NCI-H2171 treated with DMSO at 0.1 percent for 48 hours (cell line): Measurements from ENCODE around the gene RAD51B.

Experiments
- DNase-seq: peaks from one replicate; lab custom pipeline; 2025; lab: John Stamatoyannopoulos, UW

RAD51B gene

DNA sequence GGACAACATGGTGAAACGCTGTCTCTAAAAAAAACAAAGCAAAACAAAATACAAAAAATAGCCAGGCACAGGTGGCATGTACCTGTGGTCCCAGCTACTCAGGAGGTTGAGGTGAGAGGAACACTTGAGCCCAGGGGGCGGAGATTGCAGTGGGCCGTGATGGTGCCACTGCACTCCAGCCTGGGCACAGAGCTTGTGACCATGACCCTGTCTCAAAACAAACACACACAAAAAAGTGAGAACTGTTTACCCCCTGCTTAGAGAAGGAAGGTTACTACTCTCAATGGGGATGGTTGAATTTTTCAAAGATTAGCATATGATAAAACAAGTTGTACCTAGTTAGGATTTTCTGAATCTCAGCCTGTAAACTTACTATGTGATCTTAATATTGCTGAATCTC lies 905.3 kb downstream of the RAD51B start:
- DNase-seq = no peak

DNA sequence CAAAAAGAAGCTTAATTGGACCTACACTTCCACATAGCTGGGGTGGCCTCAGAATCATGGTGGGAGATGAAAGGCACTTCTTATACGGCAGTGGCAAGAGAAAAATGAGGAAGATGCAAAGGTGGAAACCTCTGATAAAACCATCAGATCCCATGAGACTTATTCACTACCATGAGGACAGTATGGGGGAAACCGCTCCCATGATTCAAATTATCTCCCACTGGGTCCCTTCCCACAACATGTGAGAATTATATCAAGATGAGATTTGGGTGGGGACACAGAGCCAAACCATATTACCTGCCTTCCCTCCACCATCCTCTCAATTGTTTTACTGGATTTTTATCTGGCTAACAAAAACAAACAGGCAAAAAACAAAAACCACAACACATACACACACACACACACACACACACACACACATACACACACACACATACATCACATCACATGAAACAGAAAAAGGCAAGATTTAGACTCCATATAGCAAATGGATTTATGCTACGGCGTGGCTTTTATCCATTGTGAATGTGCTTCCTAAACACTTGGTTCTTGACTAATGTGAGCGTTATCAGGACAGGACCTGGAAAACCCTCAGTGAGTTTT lies 906.6 kb downstream of the RAD51B start:
- DNase-seq = no peak

DNA sequence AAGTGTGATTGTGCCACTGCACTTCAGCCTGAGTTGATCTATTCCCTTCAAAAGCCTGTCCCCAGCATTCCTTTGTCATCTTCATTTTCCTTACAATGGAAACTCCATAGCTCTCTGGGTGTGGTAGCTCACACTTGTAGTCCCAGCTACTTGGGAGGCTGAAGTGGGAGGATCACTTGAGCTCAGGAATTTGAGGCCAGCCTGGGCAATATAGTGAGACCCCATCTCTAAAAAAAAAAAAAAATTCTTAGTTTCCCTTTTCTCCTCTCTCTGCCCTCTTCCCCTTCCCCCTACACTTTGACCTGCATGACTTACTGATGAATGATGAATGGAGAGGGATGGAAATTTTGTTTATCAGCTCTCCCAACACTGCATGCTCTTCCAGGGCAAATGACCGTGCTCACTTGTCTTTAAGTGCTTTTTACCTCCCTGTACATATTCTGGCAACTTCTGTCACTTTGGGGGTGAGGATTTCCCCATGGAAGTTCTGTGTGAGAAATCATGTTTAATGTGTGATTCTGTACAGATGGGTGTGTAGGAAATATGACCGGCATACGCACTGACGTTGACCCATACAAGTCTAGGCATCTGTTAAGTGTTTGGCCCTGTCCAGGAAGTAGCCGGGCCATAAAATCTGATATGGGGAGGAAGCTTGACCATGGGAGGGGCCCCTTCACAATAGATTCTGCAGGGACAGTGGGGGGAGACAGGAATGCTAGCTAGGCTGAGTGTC lies 907.9 kb downstream of the RAD51B start:
- no peak for DNase-seq

DNA sequence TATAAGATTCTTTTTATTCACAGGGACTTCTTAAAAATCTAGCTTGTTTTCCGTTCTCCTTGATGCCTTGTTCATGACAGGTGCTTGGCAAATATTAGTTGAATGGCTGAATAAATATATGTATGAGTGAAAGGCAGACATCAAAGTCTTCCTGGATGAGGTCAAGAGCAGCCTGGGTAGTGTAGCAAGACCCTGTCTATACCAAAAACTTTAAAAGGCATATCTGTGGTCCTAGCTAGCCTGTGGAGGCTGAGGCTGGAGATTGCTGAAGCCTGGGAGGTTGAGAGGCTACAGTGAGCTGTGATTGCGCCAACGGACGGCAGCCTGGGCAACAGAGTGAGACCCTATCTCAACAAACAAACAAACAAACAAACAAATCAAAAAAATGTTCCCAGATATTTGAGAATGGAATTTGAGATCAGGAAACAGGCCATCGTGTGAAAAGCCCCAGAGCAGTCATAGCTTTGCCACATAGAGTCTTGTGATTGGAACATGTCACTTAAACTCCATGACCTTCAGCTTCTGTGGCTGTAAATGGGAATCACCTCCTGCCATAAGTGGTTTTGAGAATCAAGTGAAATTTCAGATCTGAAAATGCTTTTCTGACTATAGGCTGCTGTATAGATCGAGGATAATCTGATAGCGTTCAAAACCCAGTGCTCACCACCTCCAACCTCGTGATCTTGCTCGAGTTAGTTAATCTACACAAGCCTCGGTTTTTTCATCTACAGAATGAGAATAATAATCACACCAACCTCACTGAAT lies 908.9 kb downstream of the RAD51B start:
- no peak for DNase-seq

DNA sequence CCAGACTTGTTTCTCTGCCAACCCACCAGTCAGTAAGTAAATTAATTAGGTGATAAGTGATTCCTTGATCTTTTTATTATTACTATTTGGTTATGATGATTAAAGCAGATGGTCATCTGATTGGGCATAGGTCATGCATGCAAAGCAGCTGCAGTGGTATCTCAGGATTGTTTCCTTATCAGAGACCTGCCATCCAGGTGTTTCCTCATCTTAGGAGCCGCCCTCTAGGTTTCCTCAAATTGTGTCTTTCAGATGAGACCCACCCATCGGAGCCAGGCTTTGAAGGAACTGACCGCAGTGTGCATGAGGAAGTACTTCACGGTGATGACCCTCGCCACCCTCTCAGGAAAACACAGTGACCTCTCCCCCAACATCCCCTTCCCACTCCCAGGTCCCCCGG lies 910.0 kb downstream of the RAD51B start:
- DNase-seq = no peak

DNA sequence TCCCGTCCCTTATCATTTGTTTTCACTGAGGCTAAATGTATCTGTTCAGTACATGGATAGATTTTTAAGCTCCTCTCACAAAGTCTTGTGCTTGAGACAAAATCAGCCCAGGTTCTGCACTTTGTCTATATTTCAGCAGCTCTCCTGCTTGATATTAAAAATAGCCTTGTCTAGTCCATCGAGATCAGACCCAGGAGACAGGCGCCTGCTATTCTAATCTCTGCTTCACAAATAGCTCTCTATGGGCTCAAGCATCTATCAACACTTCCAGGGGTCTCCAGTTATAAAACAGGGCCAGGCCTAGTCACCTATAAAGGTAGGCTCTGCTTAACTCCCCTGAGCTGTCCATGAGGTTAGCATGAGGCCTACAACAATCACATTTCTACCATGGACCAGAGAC lies 910.8 kb downstream of the RAD51B start:
- DNase-seq = no peak

DNA sequence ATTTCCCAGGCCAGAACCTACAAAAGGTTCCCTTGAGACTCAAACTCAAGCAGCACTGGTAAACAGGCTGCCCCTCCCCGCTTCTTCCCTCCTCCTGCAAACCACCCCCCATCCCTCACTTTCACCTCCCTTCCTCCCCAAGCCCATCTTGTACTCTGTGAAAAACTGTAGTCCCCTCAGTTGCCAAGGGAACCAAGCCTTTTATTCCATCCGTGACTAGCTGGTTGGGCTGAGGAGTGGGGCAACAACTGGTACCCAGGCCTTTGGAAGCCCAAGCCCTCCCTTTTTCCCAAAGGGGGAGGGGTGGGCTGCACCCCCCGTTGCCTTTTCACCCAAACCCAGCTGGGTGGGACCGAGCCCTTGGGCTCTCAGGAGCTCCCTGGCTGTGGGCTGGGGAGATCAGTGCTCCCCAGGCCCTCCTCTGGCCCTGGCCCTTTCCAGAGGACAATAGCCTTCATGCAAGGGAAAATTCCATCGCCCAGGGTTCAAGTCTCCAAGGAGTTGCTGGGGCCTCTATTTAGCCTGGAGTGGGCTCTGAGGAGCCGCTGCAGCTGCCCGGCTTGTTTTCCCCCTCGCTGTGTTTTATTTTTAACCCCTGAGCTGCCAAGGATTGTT lies 911.3 kb downstream of the RAD51B start:
- no peak for DNase-seq

DNA sequence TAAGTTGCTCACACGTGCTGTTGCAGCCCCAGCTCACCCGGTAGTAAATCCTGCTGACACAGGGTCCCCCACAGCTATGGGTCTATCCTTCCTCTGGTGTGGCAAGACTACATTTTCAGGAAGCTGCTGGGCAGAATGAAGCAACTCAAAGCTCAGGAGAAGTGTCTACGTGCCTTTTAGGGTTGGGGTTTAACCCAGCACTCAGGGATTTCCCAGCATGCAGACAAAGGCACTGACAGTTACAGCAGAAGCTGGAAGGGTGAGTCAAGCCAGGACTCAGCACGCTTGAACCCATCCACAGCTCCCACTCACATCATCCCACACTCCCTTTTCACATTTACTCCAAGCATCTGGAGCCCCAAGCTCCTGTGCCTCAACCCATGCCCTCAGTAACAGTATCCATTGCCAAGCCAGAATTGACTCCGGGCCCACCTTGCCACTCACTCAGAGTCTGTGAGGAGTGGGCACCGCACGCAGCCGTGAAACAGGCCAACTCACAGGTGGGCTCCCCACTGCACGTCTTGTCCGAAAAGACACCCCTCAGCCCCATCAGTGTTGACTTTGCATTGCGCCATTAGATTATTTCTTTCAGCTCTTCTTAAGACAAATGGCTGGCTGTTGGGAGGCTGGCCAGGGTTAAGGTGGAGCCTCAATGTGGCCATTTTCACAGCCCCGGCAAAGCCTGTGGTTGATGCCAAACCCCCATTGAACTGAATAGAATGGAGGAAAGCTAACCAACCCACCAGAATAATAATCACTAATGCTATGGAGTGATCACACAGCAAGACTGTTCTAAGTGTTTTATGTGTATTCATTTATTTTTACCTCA lies 913.7 kb downstream of the RAD51B start:
- no peak for DNase-seq

DNA sequence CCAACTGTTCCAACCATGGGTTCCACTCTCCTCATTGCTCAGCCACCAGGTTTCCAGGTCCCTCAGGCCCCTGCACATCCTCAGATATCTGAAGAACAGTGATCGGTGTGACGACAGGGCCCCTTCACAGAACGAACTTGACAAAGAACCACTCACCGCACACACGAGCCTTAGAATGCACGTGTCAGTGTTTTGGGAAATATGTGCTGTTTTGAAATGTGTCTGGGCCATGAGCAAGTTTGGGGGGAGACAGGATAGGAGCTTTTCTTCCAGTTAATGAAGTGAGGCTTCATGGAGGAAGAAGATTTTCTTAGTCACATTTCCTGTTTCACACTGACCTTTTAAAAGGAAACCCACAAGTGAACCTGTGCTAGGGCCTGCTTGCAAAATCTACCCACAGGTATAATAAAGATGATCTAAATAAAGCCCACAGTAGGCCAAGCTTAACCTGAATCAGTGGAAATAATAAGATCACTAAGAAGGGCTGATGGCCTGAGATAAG lies 914.7 kb downstream of the RAD51B start:
- DNase-seq = no peak

DNA sequence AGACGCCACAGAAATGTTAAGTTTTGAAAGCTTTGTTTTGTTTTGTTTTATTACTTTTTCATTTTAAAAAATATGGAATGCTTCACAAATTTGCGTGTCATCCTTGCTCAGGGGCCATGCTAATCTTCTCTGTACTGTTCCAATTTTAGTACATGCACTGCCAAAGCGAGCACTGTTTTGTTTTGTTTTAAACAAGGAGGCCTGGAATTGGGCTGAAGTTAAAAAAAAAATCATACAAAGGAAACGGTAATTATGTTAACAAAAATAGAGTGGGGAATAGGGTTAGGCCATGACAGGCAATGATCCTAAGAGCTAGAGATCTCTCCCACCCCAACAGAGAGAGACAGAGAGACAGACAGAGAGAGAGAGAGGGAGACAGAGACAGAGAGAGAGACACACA lies 916.3 kb downstream of the RAD51B start:
- DNase-seq = no peak

DNA sequence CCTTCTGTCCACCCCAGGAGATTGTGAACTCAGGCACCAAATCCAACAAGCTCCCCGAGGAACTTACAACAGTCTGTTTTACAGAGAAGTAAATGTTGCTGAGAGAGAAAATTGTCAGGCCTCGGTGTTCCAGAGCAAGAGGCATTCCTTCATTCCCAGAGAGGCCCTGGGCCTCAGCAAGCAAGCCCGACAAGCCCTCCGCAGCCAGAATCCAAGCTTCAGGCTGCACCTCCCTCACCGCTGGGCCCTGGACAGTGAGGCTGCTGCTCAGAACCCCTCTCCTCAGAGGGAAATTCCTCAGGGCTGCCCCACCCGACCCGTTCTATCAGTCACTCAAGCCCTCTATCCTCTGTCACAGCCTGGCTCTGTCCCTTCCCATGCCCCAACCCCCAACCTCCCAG lies 916.9 kb downstream of the RAD51B start:
- no peak for DNase-seq

DNA sequence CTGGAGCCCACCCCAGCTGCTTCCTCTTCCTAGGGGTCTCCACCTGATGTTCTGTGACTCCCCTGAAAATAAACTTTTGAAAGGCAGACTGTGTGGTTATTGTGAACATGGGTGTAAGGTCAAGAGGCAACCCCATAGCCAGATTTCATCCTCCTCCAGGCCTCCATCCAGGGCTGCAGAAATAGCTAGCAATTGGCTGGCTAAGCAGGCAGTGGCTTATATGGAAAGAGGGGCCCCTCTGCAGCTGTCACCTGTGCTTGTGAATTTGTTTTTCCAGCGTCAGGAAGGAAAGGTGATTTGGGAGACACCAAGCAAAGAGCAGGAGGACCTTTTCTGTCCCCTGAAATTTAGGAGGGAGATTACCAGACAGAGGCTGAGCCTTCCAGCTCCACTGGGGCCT lies 917.5 kb downstream of the RAD51B start:
- DNase-seq = no peak

DNA sequence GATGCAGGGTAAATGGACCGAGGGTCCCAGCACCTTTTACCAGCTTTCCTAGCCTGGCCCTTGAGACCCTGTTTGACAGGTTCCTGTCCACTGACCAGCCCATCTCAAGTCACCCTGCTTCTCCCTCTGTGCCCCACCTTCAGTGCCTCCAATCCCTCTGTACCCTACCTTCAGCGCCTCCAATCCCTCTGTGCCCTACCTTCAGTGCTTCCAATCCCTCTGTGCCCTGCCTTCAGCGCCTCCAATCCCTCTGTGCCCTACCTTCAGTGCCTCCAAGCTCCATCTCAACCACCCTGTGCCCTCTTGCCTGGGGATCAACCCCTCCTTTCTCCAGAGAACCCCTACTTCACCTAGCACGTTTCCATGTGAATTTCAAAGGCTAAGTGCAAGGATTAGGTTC lies 919.0 kb downstream of the RAD51B start:
- DNase-seq = no peak

DNA sequence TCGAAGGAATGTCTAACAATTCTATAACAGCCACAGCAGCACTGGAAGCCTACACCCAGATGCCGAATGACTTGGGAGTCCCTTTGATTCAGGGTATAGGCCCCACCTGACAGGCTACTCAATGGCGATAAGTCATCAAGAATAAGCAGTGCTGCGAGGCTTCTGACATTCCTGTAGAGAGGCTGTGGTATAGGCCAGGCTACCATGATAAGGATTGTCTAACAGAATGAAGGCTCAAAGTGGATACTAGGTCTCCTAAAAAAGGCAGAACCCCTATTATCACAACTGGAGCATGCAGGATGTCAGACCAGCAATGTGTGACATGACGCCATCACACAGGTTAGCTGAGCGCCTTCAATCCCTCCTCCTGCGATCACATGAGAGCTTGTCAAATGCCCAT lies 920.1 kb downstream of the RAD51B start:
- DNase-seq = no peak

DNA sequence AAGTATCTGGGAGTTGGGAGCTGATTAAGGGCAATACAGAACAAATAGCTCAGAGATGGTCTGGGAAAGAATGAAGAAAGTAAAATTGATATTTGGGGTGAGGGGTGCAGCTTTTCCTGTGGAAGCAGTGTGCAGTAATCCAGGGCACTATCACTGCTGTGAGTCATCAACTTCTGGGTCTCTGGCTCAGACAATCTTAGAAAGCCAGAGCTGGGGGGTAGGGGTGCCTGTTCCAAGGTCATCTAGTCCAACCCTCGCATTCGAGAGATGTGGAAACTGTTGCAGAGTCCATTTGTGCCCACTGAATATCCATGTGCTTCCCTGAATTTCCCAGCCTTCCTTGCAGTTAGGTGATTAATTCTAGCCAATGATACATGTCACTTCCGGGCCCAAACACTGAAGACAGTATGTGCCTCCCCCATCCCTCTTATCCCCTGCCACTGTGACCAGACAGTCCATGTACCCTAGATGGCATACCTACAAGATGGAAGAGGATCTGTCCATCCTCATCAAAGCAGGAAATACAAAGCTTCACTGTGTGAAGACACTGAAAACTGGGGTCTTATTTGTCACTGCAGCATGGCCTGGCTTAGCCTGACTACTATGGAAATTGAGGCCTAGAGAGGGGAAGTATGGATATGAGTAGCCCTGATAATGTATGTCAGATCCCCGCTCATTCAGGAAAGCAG lies 921.4 kb downstream of the RAD51B start:
- DNase-seq = no peak

DNA sequence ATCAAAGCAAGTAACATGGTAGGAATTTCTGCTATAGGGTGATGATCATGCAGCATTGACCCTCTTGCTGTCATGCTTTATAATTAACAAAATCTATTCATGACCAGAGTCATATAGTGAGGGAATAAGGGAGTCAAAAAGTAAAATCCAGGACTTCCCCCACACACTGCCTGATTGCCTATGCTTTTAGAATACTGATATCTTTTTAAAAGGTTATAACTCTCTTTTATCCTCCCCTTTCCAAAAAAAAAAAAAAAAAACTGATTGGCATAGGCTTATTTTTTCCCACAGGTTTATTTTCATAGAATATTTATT lies 921.9 kb downstream of the RAD51B start:
- DNase-seq = no peak

DNA sequence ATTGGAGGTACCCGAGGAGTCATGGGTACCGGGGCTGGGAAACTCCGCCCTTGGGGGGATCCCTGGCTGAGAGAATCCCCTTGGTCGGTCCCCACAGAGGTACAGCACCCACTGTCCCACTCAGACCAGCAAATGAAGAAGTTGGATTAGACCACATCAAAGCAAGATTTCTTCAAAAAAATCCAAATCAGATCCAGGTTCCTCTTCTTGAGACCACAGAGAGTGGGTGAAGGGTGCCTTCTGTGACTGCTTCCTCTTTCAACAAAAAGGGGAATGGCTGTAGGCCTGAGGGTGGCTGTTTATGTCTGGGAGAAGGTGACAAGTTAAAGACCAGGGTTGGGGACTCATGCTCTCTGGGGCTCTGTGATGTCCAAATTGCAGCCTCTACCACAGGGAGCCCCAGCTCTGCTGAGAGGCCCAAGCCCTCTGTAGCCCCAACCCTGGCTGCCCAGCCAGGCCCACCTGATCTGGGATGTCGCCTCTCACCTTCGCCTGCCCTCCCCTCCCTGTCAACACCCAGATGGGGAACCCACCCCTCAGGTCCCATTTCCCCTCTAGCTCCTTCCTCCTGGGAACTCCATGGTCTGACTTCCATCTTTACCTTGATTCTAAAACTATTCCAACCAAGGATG lies 922.4 kb downstream of the RAD51B start:
- DNase-seq = no peak

DNA sequence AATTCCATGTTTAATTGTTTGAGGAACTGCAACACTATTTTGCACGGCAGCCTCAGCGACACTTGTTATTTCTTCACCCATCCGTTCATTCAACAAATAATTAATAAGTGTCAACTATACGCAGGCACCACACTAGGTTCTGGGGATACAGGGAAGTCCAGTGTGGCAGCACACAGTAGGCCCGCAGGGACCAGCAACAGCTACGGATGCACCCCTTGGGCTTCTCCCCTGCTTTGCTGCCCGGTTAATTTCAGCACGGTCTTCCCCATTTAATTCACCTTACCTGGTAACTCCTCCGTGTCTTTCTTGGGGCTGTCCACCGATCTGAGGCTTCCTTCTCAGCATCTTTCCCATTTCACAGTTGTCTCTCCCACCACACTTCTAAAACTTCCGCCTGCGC lies 925.0 kb downstream of the RAD51B start:
- no peak for DNase-seq

DNA sequence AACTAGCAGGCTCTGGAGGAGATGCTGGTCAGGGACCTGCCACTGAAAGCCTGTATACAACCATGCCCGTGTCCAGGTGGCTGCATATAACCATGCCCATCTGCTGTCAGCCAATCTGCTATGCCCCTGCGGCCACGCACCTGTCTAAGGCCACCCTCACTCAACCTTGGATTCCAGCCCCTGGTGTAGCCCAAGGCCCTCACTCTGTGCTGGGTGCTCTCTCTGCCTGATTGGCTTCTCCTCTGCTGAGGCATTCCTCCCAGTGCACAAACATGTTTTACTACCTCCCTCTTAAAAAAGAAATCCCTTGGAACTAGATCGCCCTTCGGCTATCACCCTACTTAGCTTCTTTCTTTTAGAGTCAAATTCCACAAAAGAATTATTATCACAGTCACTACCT lies 927.8 kb downstream of the RAD51B start:
- DNase-seq = no peak

DNA sequence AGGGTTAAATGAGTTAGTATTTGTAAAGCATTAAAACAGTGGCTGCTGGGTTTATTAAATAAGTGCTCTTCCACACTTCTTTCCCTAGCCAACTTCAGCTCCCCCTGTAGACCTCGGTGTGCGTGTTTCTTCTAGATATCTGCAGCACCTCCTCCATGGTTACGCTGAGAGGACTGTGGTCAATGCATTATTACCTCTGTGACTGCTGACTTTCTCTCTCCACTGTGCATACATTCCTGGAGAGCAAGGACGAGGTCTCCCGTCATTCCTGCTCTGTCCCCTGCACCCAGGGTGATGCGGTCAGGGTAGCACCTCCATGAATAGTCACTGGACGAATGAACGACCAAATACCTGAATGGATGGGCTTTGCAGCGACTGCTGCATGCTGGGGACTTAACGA lies 928.7 kb downstream of the RAD51B start:
- DNase-seq = no peak

DNA sequence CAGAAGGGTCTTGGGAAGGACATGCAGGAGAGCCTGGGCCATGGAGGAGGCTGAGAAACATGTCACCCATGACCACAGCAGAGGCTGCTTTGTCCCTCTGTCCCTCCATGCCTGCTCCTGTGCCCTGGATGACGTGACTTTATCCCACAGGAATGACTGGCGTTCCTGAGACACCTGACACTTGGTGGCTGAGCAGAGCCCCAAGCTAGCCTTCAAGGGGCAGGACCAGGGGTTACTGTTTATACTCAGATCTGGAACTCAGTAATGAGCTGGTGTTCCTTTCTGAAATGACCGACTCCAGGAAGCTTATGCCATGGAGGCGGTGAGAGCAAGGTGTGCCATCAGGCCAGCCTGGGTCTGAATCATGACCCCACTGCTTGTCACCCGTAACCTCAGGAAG lies 929.1 kb downstream of the RAD51B start:
- DNase-seq = no peak
